Ovary (tissue), 9 donors: ENCODE measurements around the gene SLC7A10. TPM values are rescaled to one million over a fixed set of nuclear protein-coding genes. Genes with fewer than 3 reads are reported as not detected.

Experiments
- DNase-seq, 5 donors: peaks; one replicate each; pipeline ENCODE4 v3.0.0-alpha.2; 2019 to 2020
- H3K27ac ChIP-seq, 2 donors: fragments of 200-600 bp; one replicate each; pipeline versions ENCODE4 v1.5.1 to v1.8.0; 2019 to 2022
- H3K27me3 ChIP-seq: fragments of 200-600 bp; one replicate; pipeline ENCODE4 v1.8.0; 2022
- H3K36me3 ChIP-seq: fragments of 200-600 bp; sonication (generic); one replicate; pipeline ENCODE4 v1.5.1; 2019
- H3K4me1 ChIP-seq: one replicate; pipeline ENCODE4 v1.8.1; 2013; ENCODE audit warnings: mild to moderate bottlenecking, moderate library complexity; ENCODE audit not compliant: insufficient read depth
- H3K4me3 ChIP-seq: fragments of 200-600 bp; sonication (generic); one replicate; pipeline ENCODE4 v1.5.1; 2017
- H3K9me3 ChIP-seq, 2 donors: fragments of 200-600 bp in 1 of 2; sonication (generic) in 1 of 2; one replicate each; pipeline versions ENCODE4 v1.5.1 to v1.8.1; 2013 to 2019; ENCODE audit warnings: mild to moderate bottlenecking in 1 of 2, moderate library complexity in 1 of 2
- EP300 ChIP-seq: sonication (generic); formaldehyde crosslinking; IDR thresholded peaks from one replicate; pipeline ENCODE4 v1.6.1; 2017; ENCODE audit warnings: antibody characterized with exemption
- POLR2A ChIP-seq: fragments of 450-650 bp; IDR thresholded peaks from one replicate; pipeline ENCODE4 v1.6.1; 2017; ENCODE audit warnings: antibody characterized with exemption, mild to moderate bottlenecking, moderate library complexity
- WGBS, 3 donors: extraction: QIAGEN DNeasy Blood & Tissue Kit in 1 of 3; methylation state at CpG; one replicate each; pipeline versions ENCODE4 v1.1.5 to v1.1.7; 2013 to 2017; 5-methylcytosine and 5-hydroxymethylcytosine counted together
- intact Hi-C, 4 donors: fragments of 100-400 bp; cut with DNase I; formaldehyde crosslinking; loops; one replicate each; pipeline versions ENCODE4 v1.11.0 to v1.15.1; 2022 to 2023
- polyA plus RNA-seq, 2 donors: library from polyadenylated mRNA; stranded (reverse); fragments of 200-250 nt in 1 of 2; fragments of 350-450 nt in 1 of 2; fragmentation: Illumina TruSeq in 1 of 2; extraction: RNeasy Lipid Tissue Mini Kit (QIAGEN cat#74804) in 1 of 2; gene quantifications; one replicate each; pipeline ENCODE4 v1.2.3, GENCODE V29; 2013 to 2014
- total RNA-seq, 7 donors: library from RNA; depleted of rRNA in 2 of 7; stranded (reverse); fragments of >200 nt in 2 of 7; fragmentation: NEBNext Ultra II Directional in 3 of 7; extraction: Animal tissue kit (Norgen Biotek cat#: 25700) in 3 of 7; gene quantifications; one replicate each; pipeline versions ENCODE4 v1.1.0 to v1.2.4, GENCODE V29; 2016 to 2023
- TF ChIP-seq, protein P1 (sequence below), 3 donors: fragments of 450-650 bp in 2 of 3; fragments of 200-600 bp in 1 of 3; IDR thresholded peaks; one replicate each; pipeline versions ENCODE4 v1.5.1 to v1.8.0; 2016 to 2022; ENCODE audit warnings: antibody characterized with exemption in 3 of 3, mild to moderate bottlenecking in 1 of 3
- donor health status: DM: no; HTN: no; CAD: no; lungs with moderate emphysema.
- donor health status: DM: no; HTN: no; CAD: no.
- donor health status: Bipolar disorder and iron deficiency.
- donor health status: DM: yes; HTN: yes; CAD: no.
- donor health status: DM: no; HTN: no; CAD: no.
- donor health status: DM: yes; HTN: yes; CAD: no.

SLC7A10 gene
- total and polyA plus RNA-seq, 9 donors = not detected

DNA sequence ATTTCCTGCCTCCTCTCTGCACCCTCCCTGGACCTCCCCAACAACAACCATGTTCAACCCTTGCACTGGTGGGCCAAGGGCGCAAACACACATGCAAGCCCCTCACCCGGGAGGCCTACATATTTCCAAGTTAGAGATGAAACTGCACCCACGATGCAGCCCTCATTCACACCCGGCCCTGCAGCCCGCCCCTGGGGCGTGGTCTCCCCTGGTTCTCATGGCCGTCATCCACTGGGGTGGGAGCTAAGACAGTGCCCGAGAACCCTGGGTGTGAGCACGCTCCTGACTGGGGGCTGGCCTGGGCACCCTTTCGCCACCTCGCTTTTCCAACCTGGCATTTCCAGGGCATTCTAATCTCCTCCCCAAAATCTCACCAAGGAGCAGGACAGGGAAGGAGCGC, 7.0 kb upstream of the SLC7A10 start:
- H3K27ac ChIP-seq = no peak overlapping the region
- 50 to 60% (median 59%) methylated on average over 12 of the region's 12 CpGs for WGBS, 3 donors
- no peak for DNase-seq
- H3K27me3 ChIP-seq = no peaks in the 10 kb centered on the region
- H3K4me3 ChIP-seq = no peak overlapping the region
- TF ChIP-seq, protein P1, sequence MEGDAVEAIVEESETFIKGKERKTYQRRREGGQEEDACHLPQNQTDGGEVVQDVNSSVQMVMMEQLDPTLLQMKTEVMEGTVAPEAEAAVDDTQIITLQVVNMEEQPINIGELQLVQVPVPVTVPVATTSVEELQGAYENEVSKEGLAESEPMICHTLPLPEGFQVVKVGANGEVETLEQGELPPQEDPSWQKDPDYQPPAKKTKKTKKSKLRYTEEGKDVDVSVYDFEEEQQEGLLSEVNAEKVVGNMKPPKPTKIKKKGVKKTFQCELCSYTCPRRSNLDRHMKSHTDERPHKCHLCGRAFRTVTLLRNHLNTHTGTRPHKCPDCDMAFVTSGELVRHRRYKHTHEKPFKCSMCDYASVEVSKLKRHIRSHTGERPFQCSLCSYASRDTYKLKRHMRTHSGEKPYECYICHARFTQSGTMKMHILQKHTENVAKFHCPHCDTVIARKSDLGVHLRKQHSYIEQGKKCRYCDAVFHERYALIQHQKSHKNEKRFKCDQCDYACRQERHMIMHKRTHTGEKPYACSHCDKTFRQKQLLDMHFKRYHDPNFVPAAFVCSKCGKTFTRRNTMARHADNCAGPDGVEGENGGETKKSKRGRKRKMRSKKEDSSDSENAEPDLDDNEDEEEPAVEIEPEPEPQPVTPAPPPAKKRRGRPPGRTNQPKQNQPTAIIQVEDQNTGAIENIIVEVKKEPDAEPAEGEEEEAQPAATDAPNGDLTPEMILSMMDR (IDR thresholded peaks at IDR 0.05) = no peak
- TF ChIP-seq POLR2A = no peak
- no peak for TF ChIP-seq EP300
- intact Hi-C loops = no loop called here
- H3K9me3 ChIP-seq = no peaks in the 10 kb centered on the region
- no peaks in the 10 kb centered on the region for H3K4me1 ChIP-seq
- H3K36me3 ChIP-seq = no peaks in the 10 kb centered on the region

DNA sequence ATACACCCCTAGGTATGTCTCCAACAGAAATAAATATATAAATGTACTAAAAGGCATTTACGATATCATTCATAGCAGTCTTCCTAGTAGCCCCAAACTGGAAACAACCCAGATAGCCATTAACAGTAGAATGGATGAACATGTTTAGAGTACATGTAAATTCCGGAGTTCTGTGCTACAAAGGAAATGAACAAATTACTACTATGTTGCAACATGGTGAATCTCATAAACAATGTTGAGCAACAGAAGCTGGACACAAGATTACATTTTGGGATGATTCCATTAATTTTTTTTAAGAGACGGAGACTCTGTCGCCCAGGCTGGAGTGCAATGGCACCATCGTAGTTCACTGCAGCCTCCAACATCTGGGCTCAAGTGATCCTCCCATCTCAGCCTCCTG, 5.9 kb upstream of the SLC7A10 start:
- Histone ChIP-seq H3K4me3 (no peak overlapping the region), H3K27me3 (no peaks in the 10 kb centered on the region), H3K36me3 (no peaks in the 10 kb centered on the region), H3K4me1 (no peaks in the 10 kb centered on the region), H3K27ac (no peak overlapping the region), H3K9me3 (peaks cover 0 to 8% of the 10 kb centered on the region in 2 donors)
- intact Hi-C loops = no loop called here
- no peak for DNase-seq
- TF ChIP-seq POLR2A (no peak), EP300 (no peak)
- TF ChIP-seq, protein P1 (IDR thresholded peaks at IDR 0.05) = no peak
- 31 to 46% (median 45%) methylated on average over 5 of the region's 5 CpGs for WGBS, 3 donors

DNA sequence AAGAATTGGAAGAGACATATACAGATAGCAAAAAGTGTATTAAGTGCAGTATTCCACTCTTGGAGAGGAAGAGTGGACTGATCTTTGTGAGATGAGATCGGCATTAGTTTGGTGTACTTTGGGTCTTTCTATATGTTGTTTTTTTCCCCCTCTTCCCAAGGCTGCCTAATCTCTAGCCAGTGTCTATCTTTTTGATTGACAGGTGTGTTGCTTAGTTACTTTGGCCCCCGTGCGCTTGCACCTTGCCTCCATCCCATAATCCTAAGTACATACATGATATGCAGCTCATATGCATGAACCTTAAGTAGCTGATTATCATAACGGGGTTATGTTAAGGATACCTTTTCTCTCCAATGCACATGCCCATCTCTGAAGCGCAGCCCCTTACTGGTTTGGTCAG, 4.3 kb upstream of the SLC7A10 start:
- Histone ChIP-seq H3K4me3 (no peak overlapping the region), H3K27me3 (no peaks in the 10 kb centered on the region), H3K27ac (no peak overlapping the region), H3K9me3 (peaks cover 0 to 8% of the 10 kb centered on the region in 2 donors), H3K4me1 (no peaks in the 10 kb centered on the region), H3K36me3 (no peaks in the 10 kb centered on the region)
- 87 to 94% (median 91%) methylated on average over 5 of the region's 5 CpGs for WGBS, 3 donors
- TF ChIP-seq, protein P1 (IDR thresholded peaks at IDR 0.05) = no peak
- TF ChIP-seq POLR2A = no peak
- no peak for TF ChIP-seq EP300
- no peak for DNase-seq
- intact Hi-C loops = no loop called here

DNA sequence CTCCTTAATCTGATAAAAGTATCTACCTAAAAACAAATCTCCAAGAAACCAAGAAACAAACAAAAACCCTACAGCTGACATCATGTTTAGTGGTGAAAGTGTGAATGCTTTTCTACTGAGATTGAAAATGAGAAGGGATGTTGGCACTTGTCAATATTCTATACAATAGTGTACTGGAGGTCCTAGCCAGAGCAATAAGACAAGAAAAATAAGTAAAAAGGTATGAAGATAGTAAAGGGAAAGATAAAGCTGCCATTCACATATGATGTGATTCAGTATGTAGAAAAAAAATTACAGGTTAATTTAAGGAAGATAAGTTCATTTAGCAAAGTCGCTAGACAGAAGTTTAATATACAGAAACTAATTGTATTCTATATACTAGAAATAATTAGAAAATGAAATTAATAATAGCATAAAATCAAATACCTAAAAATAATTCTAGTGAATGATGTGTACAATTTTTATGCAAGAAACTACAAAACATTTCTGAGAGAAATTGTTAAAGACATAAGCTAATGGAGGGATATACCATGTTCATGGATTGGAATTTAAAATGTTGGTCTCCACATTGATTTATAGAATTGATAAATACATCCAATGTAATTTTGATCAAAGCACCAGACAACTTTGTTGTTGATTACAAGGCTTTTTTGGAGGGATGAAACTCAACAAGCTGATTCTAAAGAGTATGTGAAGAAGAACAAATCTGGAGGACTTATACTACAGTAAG, 2.4 kb upstream of the SLC7A10 start:
- DNase-seq = no peak

More for the DNA sequence above, 2.4 kb upstream of the SLC7A10 start:
- H3K36me3 ChIP-seq = no peaks in the 10 kb centered on the region
- H3K4me3 ChIP-seq = no peak overlapping the region
- TF ChIP-seq EP300 = no peak
- TF ChIP-seq, protein P1 (IDR thresholded peaks at IDR 0.05) = no peak
- no peak for TF ChIP-seq POLR2A
- peaks cover 0 to 8% of the 10 kb centered on the region in 2 donors for H3K9me3 ChIP-seq
- no peak overlapping the region for H3K27ac ChIP-seq
- intact Hi-C loops = no loop called here
- H3K27me3 ChIP-seq = peaks cover 2% of the 10 kb centered on the region
- WGBS, 3 donors = 89 to 96% (median 96%) methylated on average over 1 of the region's 1 CpG
- no peaks in the 10 kb centered on the region for H3K4me1 ChIP-seq
